HepG2 (cell line): Measurements from ENCODE around the gene POU2F1. TPM values are rescaled to one million over a fixed set of nuclear protein-coding genes. Genes with fewer than 3 reads are reported as not detected.

ENCODE experiments used
- DNMT3B ChIP-seq: conservative IDR thresholded peaks from 2 replicates; pipeline ENCODE4 v1.6.1; 2016; ENCODE audit warnings: missing biosample characterization, control low read depth
- ELF4 ChIP-seq: sonication (generic); formaldehyde crosslinking; IDR thresholded peaks from 2 replicates; pipeline ENCODE4 v1.5.0; 2020; ENCODE audit warnings: missing genetic modification reagents, mild to moderate bottlenecking, moderate library complexity, borderline replicate concordance
- GATA4 ChIP-seq: sonication (generic); IDR thresholded peaks from 2 replicates; pipeline ENCODE4 v1.6.1; 2016; ENCODE audit warnings: antibody characterized with exemption, low read depth, borderline replicate concordance
- HOXD1 ChIP-seq: sonication (generic); formaldehyde crosslinking; IDR thresholded peaks from 2 replicates; pipeline ENCODE4 v1.5.0; 2020; ENCODE audit warnings: missing genetic modification reagents
- KMT2B ChIP-seq: IDR thresholded peaks from 2 replicates; pipeline ENCODE4 v1.6.1; 2016; ENCODE audit warnings: missing genetic modification reagents, missing compliant biosample characterization
- MEIS2 ChIP-seq: sonication (generic); formaldehyde crosslinking; IDR thresholded peaks from 2 replicates; pipeline ENCODE4 v1.9.0; 2021; ENCODE audit warnings: mild to moderate bottlenecking, missing genetic modification reagents
- MIER3 ChIP-seq: IDR thresholded peaks from 2 replicates; pipeline ENCODE4 v1.6.1; 2016; ENCODE audit warnings: missing compliant biosample characterization, borderline replicate concordance
- NFYC ChIP-seq: IDR thresholded peaks from 2 replicates; pipeline ENCODE4 v1.6.1; 2016; ENCODE audit warnings: missing genetic modification reagents, missing compliant biosample characterization
- NKX3-1 ChIP-seq: sonication (generic); formaldehyde crosslinking; IDR thresholded peaks from 2 replicates; pipeline ENCODE4 v1.5.0; 2020; ENCODE audit warnings: missing genetic modification reagents
- NR3C1 ChIP-seq: sonication (generic); formaldehyde crosslinking; IDR thresholded peaks from 2 replicates; pipeline ENCODE4 v1.4.0; 2020; ENCODE audit warnings: missing genetic modification reagents
- PAX8 ChIP-seq: sonication (generic); formaldehyde crosslinking; IDR thresholded peaks from 2 replicates; pipeline ENCODE4 v1.8.0; 2022; ENCODE audit warnings: mild to moderate bottlenecking, missing genetic modification reagents, borderline replicate concordance
- PHF20 ChIP-seq: sonication (generic); formaldehyde crosslinking; IDR thresholded peaks from 2 replicates; pipeline ENCODE4 v1.5.0; 2020; ENCODE audit warnings: mild to moderate bottlenecking, missing genetic modification reagents
- PITX1 ChIP-seq: sonication (generic); formaldehyde crosslinking; IDR thresholded peaks from 2 replicates; pipeline ENCODE4 v1.5.1; 2020; ENCODE audit warnings: mild to moderate bottlenecking, missing genetic modification reagents
- SP5 ChIP-seq: IDR thresholded peaks from 2 replicates; pipeline ENCODE4 v1.6.1; 2016; ENCODE audit warnings: low read depth, borderline replicate concordance
- SSRP1 ChIP-seq: IDR thresholded peaks from 2 replicates; pipeline ENCODE4 v1.6.1; 2016; ENCODE audit warnings: control low read depth
- TBP ChIP-seq: sonication (generic); formaldehyde crosslinking; IDR thresholded peaks from 2 replicates; pipeline ENCODE4 v1.5.0; 2020; ENCODE audit warnings: missing genetic modification reagents
- ZMYM4 ChIP-seq: sonication (generic); formaldehyde crosslinking; IDR thresholded peaks from 2 replicates; pipeline ENCODE4 v1.8.1; 2023; ENCODE audit warnings: mild to moderate bottlenecking, missing genetic modification reagents
- ZNF225 ChIP-seq: sonication (generic); formaldehyde crosslinking; IDR thresholded peaks from 2 replicates; pipeline ENCODE4 v1.4.0; 2020; ENCODE audit warnings: mild to moderate bottlenecking, missing genetic modification reagents
- ZNF234 ChIP-seq: sonication (generic); formaldehyde crosslinking; conservative IDR thresholded peaks from 2 replicates; pipeline ENCODE4 v1.5.1; 2020; ENCODE audit warnings: mild to moderate bottlenecking, missing genetic modification reagents
- ZNF24 ChIP-seq: fragments of 450-650 bp; IDR thresholded peaks from 2 replicates; pipeline ENCODE4 v1.6.1; 2017; ENCODE audit warnings: antibody characterized with exemption, mild to moderate bottlenecking
- ZNF33B ChIP-seq: sonication (generic); formaldehyde crosslinking; IDR thresholded peaks from 2 replicates; pipeline ENCODE4 v1.5.1; 2020; ENCODE audit warnings: mild to moderate bottlenecking, missing genetic modification reagents
- ZNF343 ChIP-seq: sonication (generic); formaldehyde crosslinking; IDR thresholded peaks from 2 replicates; pipeline ENCODE4 v1.4.0; 2020; ENCODE audit warnings: mild to moderate bottlenecking, missing genetic modification reagents
- ZNF451 ChIP-seq: sonication (generic); formaldehyde crosslinking; IDR thresholded peaks from 2 replicates; pipeline ENCODE4 v1.5.0; 2020; ENCODE audit warnings: mild to moderate bottlenecking, missing genetic modification reagents
- ZNF501 ChIP-seq: sonication (generic); formaldehyde crosslinking; IDR thresholded peaks from 2 replicates; pipeline ENCODE4 v1.5.1; 2020; ENCODE audit warnings: mild to moderate bottlenecking, moderate library complexity, missing genetic modification reagents
- ZNF557 ChIP-seq: sonication (generic); formaldehyde crosslinking; IDR thresholded peaks from 2 replicates; pipeline ENCODE4 v1.4.0; 2020; ENCODE audit warnings: missing genetic modification reagents
- ZNF562 ChIP-seq: sonication (generic); formaldehyde crosslinking; IDR thresholded peaks from 2 replicates; pipeline ENCODE4 v1.8.0; 2022; ENCODE audit warnings: missing genetic modification reagents, borderline replicate concordance
- ZNF577 ChIP-seq: sonication (generic); formaldehyde crosslinking; IDR thresholded peaks from 2 replicates; pipeline ENCODE4 v1.4.0; 2020; ENCODE audit warnings: mild to moderate bottlenecking, low read depth, missing genetic modification reagents, borderline replicate concordance
- ZNF616 ChIP-seq: sonication (generic); formaldehyde crosslinking; IDR thresholded peaks from 2 replicates; pipeline ENCODE4 v1.5.0; 2020; ENCODE audit warnings: low read depth, mild to moderate bottlenecking, missing genetic modification reagents
- ZNF766 ChIP-seq: sonication (generic); formaldehyde crosslinking; IDR thresholded peaks from 2 replicates; pipeline ENCODE4 v1.5.0; 2020; ENCODE audit warnings: missing genetic modification reagents, borderline replicate concordance
- polyA plus RNA-seq, 8 experiments: library from polyadenylated mRNA; depleted of rRNA in 3 of 8; stranded (reverse) in 7 of 8; unstranded in 1 of 8; fragments of >200 nt; fragmentation: Illumina TruSeq in 4 of 8; extraction: Trizol in 4 of 8; gene quantifications; 2 replicates each; pipeline versions ENCODE4 v1.2.1 to v1.2.3, GENCODE V29; 2011 to 2016; ENCODE audit warnings: low read depth in 4 of 8, missing spikeins in 1 of 8, mixed read lengths in 1 of 8; ENCODE audit not compliant: insufficient read depth in 1 of 8
- total RNA-seq, 5 experiments: library from RNA; depleted of rRNA; stranded (reverse); fragments of >200 nt; fragmentation: Illumina TruSeq; extraction: Trizol; gene quantifications; 2 replicates each; pipeline ENCODE4 v1.2.3, GENCODE V29; 2016; ENCODE audit warnings: low read depth in 1 of 5
- TF ChIP-seq, protein P1 (sequence below): IDR thresholded peaks from 2 replicates; pipeline ENCODE4 v1.6.1; 2016; ENCODE audit warnings: mild to moderate bottlenecking, missing biosample characterization, missing genetic modification reagents
- TF ChIP-seq, protein P2 (sequence below): sonication (generic); formaldehyde crosslinking; IDR thresholded peaks from 2 replicates; pipeline ENCODE4 v1.4.0; 2020; ENCODE audit warnings: missing genetic modification reagents
- TF ChIP-seq, protein P3 (sequence below): sonication (generic); formaldehyde crosslinking; IDR thresholded peaks from 2 replicates; pipeline ENCODE4 v1.4.0; 2020; ENCODE audit warnings: mild to moderate bottlenecking, low read depth, missing genetic modification reagents

Gene POU2F1
- total and polyA plus RNA-seq, 2 of the 13 experiments (the other 11 are each of a cell fraction or from before 2014, with no cell fraction given), result 10.2 to 13.0 TPM

DNA sequence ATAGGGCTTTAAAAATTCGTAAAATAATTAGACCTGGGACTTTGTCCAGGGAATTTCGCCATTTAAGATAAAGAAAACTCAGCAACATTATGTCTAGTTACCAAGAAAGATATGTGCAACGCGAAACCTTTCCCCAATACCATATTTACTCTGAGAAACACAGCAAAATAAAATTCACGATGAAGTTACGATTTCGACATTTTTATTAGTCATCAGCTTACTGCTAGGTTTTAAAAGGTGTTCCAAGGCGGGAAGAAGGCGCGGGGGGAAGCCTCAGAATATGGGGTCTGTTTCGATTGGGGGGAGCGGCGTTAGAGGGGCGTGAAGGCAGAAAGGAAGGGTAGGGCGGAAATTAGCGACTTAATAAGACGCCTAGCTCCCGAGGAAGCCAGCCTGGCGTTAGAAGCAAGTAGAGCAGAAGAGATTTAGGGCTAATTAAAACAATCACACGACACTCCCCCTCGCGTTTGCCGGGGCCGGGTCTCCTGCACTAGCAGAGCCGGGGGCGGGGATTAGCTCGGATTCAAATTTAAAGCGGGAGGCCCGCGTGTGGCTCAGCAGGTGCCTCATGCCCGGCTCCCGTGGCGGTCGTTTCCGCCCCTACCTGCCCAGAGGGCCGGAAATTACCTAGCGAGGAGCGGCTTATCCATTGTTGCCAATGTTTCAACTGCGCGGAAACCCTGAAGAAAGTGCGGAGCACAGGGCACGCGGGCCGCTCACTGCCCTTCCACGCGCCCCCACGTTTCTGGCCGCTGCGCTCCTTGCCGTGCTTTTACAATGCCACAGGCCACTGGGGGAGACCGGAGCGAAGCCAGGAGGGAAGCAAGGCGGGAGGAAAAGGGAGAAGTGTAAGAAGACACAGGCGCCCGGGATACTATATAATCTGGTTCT lies 795 bp upstream of the POU2F1 start (continued):
- no peak for TF ChIP-seq PAX8 (CRISPR knock-in tag)
- TF ChIP-seq ZNF616, result no peak
- peak; percentile 62; the same call in 1 of the 2 replicates for TF ChIP-seq NR3C1
- TF ChIP-seq ELF4 (CRISPR knock-in tag), result no peak
- TF ChIP-seq KMT2B, result peak; percentile 80
- peak; percentile 86 for TF ChIP-seq ZNF501 (CRISPR knock-in tag)
- 0 out of 2 replicates have a peak, but pooled peaks have one; percentile 43 for TF ChIP-seq ZNF451 (CRISPR knock-in tag)
- TF ChIP-seq ZMYM4, result peak; percentile 43; the same call in 1 of the 2 replicates
- TF ChIP-seq TBP, result no peak
- TF ChIP-seq SP5 (CRISPR knock-in tag), result peak; percentile 32; the same call in 1 of the 2 replicates
- peak; percentile 92; the same call in 1 of the 2 replicates for TF ChIP-seq NKX3-1 (CRISPR knock-in tag)
- no peak; the same call in 1 of the 2 replicates for TF ChIP-seq SSRP1 (CRISPR knock-in tag)
- TF ChIP-seq PHF20 (CRISPR knock-in tag), result 0 out of 2 replicates have a peak, but pooled peaks have one; percentile 52
- no peak for TF ChIP-seq ZNF234 (CRISPR knock-in tag)
- 0 out of 2 replicates have a peak, but pooled peaks have one; percentile 41 for TF ChIP-seq ZNF766 (CRISPR knock-in tag)
- peak; percentile 71; the same call in 1 of the 2 replicates for TF ChIP-seq ZNF225 (CRISPR knock-in tag)
- TF ChIP-seq ZNF562 (CRISPR knock-in tag), result 0 out of 2 replicates have a peak, but pooled peaks have one; percentile 31
- TF ChIP-seq HOXD1 (CRISPR knock-in tag), result no peak
- TF ChIP-seq MIER3 (CRISPR knock-in tag), result 0 out of 2 replicates have a peak, but pooled peaks have one; percentile 6
- TF ChIP-seq NFYC, result no peak; the same call in 1 of the 2 replicates
- peak; percentile 6; the same call in 1 of the 2 replicates for TF ChIP-seq MEIS2
- TF ChIP-seq PITX1, result peak; percentile 73; the same call in 1 of the 2 replicates
- TF ChIP-seq, protein P1, sequence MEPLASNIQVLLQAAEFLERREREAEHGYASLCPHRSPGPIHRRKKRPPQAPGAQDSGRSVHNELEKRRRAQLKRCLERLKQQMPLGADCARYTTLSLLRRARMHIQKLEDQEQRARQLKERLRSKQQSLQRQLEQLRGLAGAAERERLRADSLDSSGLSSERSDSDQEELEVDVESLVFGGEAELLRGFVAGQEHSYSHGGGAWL (CRISPR knock-in tag), result peak; percentile 89; the same call in 1 of the 2 replicates
- TF ChIP-seq ZNF343, result no peak
- TF ChIP-seq ZNF24, result no peak
- peak; percentile 48; the same call in 1 of the 2 replicates for TF ChIP-seq DNMT3B (CRISPR knock-in tag)
- TF ChIP-seq ZNF557 (CRISPR knock-in tag), result no peak
- no peak for TF ChIP-seq ZNF577 (CRISPR knock-in tag)
- TF ChIP-seq ZNF33B (CRISPR knock-in tag), result no peak; the same call in 1 of the 2 replicates
- TF ChIP-seq, protein P2, sequence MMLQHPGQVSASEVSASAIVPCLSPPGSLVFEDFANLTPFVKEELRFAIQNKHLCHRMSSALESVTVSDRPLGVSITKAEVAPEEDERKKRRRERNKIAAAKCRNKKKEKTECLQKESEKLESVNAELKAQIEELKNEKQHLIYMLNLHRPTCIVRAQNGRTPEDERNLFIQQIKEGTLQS (CRISPR knock-in tag), result no peak
- TF ChIP-seq GATA4, result no peak
- TF ChIP-seq, protein P3, sequence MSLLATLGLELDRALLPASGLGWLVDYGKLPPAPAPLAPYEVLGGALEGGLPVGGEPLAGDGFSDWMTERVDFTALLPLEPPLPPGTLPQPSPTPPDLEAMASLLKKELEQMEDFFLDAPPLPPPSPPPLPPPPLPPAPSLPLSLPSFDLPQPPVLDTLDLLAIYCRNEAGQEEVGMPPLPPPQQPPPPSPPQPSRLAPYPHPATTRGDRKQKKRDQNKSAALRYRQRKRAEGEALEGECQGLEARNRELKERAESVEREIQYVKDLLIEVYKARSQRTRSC (CRISPR knock-in tag), result no peak
